GM21576 (cell line): ENCODE data around the gene TAF4.
"Not testable (repeated sequence)": the region's sequence is repeated elsewhere in the genome, so short reads cannot be mapped to it uniquely, and the experiment has no call there.

Experiments
- ATAC-seq: cut with Tn5 transposase; IDR thresholded peaks from one replicate; pipeline ENCODE4 v1.9.1; 2021; ENCODE audit warnings: mild to moderate bottlenecking, moderate library complexity; ENCODE audit not compliant: unreplicated experiment

Gene TAF4

DNA sequence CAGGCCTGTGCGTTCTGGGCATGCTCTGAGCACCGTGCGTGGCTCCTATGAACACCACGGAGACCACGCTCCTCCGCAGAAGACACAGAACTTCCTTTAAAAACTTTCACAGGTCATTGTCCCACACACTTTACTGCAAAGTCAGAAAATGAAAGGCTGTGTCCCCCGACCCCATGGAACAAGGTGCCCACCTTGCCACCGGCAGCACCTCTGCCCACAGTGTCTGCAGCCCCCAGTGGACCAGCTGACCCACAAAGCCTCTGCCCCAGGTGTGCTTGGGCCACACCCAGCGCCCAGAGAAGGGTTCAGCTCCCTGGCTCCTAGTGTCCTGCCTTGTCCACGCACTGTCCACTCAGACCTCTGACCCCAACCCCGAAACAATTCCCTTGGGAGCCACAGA lies 8.7 kb downstream of the TAF4 start:
- no peak for ATAC-seq

- ATAC-seq, result no peak
Measured at GRCh38 chr20:62056377-62056776, 9.3 kb downstream of the TAF4 start.

GRCh38 chr20:62055862-62056115 lies 9.9 kb downstream of the TAF4 start:
- ATAC-seq, result not testable (repeated sequence)

DNA sequence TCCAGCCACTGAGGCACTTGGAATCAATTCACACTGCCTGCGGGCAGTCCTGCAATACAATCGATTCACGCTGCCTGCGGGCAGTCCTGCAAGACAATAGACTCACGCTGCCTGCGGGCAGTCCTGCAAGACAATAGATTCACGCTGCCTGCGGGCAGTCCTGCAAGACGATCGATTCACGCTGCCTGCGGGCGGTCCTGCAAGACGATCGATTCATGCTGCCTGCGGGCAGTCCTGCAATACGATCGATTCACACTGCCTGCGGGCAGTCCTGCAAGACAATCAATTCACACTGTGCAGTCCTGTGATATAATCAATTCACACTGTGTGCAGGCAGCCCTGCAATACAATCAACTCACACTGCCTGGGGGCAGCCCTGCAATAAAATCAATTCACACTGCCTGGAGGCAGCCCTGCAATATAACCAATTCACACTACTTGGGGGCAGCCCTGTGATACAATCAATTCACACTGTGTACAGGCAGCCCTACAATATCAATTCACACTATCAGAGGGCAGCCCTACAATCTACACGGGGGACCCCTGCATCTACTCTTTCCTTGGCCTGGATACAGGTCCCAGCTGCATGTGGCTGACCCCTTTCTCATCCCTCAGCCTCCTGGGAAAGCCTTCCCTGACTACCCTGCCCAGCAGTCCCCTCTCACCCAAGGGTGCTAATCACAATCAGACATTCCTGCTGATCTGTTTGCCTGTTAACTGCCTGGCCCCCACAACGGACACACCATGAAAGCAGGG lies 10.4 kb downstream of the TAF4 start:
- ATAC-seq, result no peak

DNA sequence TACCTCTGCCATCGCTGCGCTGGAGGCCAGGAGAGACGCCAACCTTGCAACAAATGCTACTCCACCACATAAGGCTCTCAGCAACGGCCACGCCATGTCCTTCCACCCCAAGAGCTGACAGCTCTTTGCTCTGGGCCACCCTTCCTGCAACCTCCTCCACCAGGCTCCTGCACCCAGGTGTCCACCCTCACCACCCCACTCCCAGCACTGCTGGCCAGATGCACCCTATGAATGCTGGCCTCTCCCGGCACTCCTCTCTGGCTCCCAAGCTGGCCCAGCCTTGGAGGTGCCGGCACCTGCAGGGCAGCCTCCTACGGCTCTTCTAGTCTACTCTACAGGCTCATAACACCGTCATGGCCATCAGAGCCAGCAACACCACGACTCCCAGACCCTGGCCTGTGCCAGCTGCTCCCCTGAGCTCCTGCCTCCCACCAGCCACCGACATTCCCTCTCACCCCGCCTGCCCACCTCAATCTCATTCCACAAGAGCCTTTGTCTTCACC lies 11.2 kb downstream of the TAF4 start:
- ATAC-seq, result no peak

DNA sequence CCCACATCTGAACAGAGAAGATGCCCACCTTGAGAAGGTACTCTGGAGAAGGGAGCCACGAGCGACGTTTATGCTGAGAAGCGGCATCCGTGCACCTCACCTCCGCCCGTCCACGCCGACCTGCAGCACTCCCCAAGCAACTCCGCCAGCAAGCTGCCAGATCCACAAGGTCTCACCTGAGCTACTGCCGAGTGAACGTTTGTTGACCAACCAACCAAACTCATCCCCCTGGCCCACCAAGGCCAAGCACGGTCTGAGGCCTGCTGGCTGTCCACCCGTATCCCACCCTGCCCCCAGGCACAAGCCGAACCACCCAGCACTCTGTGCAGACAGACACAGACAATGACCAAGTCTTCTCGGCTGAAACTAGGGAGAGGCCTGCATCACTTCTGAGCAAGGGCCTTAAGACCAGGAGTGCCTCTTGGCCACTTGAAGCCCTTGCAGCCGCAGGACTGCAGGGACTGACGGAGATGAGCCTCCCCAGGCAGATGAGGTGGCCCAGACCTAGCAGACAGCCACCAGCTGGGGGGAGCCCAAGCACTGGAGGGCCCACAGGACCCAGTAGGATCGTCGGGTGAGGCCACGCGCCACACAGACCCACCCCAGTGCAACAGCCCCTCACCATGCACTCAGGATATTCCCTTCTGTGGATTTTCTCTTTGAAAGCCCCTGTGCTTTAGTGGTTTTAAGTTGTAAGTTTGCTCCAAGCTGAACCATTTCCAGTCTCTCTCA lies 12.1 kb downstream of the TAF4 start:
- no peak for ATAC-seq

DNA sequence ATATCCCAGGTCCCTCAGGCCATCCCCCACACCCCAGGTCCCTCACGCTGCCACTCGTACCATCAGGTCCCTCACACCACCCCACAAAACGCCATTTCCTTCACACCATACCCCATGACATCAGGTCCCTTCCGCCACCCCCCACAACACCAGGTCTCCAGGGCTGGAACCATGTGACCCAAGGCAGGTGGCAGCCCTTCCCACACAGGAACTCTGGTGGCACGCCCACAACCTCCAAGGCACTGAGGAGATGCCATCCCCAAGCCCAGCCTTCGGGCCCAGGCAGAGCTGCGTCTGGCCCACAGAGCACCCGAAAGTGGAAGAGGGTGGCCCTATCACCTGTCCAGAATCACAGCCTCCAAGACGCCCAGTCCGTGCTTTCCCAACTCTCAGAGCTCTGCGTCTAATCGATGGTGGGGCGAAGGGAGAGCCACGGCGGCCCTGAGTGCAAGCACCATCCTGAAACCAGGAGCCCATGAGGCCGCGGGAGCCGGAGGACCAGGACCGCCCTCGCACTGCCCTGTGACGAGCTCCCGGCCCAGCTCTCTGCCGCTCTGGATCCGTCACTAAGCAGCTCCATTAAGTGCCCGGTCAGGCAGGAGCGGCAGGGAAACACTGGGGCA lies 12.7 kb downstream of the TAF4 start:
- ATAC-seq, result no peak

- ATAC-seq, result no peak
Measured at GRCh38 chr20:62052336-62052841, 13.3 kb downstream of the TAF4 start.

- no peak for ATAC-seq
Measured at GRCh38 chr20:62051546-62052255, 14.0 kb downstream of the TAF4 start.

DNA sequence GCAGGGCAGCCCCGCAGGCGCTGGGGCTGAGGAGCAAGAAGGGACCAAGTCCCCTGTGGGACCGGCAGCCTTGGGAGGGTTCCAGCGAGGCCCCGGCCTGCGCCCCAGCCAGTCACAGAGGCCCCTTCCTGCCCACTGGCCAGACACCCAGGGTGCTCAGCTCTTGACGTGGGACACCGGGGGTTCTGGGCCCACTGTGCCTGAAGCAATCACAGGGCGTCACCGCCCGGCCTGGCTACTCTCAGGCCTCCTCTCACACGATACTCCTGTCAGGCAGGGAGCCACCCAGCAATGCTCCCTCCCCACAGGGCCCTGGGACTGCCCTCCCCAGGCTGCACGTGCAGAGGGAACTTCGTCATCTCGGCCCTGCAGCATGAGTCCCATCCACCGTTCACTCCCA lies 14.5 kb downstream of the TAF4 start:
- no peak for ATAC-seq

DNA sequence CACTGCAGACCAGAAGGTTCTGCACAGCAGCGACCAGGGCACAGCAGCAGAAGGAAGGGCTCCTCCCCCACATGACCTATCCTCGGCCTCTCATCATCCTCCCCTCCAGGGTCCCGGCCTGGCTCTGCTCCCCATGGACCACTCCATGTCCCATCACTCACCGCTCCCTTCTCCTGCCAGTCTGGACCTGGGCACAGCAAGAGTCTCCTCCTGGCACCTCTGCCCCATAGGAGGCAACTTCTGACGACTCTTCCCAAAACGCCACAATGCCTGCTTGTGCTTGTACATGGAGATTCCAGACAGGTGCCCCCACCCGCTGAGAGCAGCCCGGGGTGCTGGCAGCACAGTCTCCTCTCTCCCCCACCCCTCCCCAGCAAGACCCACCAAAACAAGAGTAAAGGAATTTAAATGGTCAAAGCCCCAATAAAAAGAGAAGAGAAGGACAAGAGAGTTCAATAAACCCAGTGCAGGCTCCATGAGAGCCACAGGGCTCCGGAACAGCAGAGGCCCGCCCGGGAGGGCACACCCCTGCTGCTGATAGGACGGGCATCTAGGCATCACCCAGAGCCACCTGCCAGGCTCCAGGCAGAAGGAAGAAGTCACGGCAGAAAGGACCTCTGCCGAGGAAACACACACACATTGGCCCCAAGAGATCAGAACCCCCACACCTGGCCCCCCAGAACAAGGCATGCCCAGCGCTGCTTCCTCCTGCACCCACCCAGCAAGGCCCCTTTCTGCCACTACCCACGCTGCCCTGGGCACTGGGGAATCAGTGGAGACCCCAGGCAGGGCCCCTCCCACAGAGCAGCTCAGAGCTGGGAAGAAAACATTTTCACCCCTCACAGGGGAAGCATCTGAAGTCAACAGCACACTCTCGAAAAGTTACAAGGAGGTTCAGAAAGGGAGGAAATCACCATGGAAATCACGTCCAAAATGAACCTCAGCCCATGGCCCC lies 15.2 kb downstream of the TAF4 start:
- no peak for ATAC-seq

- no peak for ATAC-seq
Measured at GRCh38 chr20:62049342-62050165, 16.1 kb downstream of the TAF4 start.

- ATAC-seq, result no peak
Measured at GRCh38 chr20:62048821-62049291, 16.8 kb downstream of the TAF4 start.

DNA sequence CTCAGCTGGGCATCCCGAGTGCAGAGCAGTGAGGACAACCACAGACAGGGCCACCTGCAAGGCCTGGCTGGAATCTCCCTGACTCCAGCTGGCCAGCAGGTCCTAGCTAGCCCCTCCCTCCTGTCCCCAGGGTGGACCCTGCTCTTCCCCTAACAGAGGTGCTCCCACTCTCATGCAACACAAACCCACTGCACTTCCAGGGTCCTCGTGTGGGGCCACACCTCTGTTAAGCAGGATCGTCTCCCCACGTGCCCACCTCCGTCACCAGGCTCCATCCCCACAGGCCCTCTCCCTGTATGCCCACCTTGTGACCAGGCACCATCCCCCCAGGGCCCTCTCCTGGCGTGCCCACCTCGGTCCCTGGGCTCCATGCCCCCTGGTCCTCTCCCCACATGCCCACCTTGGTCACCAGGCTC lies 17.3 kb downstream of the TAF4 start:
- no peak for ATAC-seq

- no peak for ATAC-seq
Measured at GRCh38 chr20:62047666-62048345, 17.9 kb downstream of the TAF4 start.

DNA sequence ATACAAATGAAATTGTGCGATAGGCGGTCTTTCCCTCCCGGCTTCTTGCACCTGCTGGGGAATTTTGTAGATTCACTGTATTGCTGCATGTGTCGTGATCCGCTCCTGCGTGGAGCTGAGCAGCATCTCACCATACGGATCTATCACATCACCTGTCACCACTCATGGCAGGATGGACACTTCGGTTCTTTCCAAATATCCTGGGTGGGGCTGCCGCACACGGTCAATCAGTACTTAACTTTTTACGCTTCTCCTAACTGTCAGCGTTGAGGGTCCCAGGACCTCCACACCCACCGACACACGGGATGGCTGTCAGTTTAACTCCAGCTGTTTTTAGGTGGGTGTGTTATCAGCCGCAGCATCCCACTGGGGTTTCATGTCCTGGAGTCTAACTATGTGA lies 19.2 kb downstream of the TAF4 start:
- no peak for ATAC-seq

GRCh38 chr20:62045529-62046285 lies 20.0 kb downstream of the TAF4 start:
- no peak for ATAC-seq

- no peak for ATAC-seq
Measured at GRCh38 chr20:62045118-62045517, 20.6 kb downstream of the TAF4 start.
